Ectodermal cell (in vitro differentiated cells): ENCODE results near the gene EEF1G.
"Not testable (repeated sequence)": the region's sequence is repeated elsewhere in the genome, so short reads cannot be mapped to it uniquely, and the experiment has no call there.

Experiments
- H3K27ac ChIP-seq: 2 replicates; pipeline ENCODE4 v1.7.0; 2013; ENCODE audit warnings: mild to moderate bottlenecking, low read depth, low read length; ENCODE audit not compliant: insufficient read depth, poor library complexity, severe bottlenecking
- H3K27me3 ChIP-seq: 2 replicates; pipeline ENCODE4 v1.7.0; 2013; ENCODE audit warnings: mild to moderate bottlenecking, low read length; ENCODE audit not compliant: insufficient read depth, control insufficient read depth, poor library complexity, severe bottlenecking
- H3K36me3 ChIP-seq: one replicate; pipeline ENCODE4 v1.7.0; 2013; ENCODE audit warnings: low read length; ENCODE audit not compliant: control insufficient read depth, insufficient read depth
- H3K4me1 ChIP-seq: one replicate; pipeline ENCODE4 v1.7.0; 2013; ENCODE audit warnings: low read length; ENCODE audit not compliant: control insufficient read depth, insufficient read depth
- H3K4me3 ChIP-seq: 2 replicates; pipeline ENCODE4 v1.7.0; 2013; ENCODE audit warnings: low read depth, low read length, control low read depth; ENCODE audit not compliant: insufficient read depth
- H3K9me3 ChIP-seq: 2 replicates; pipeline ENCODE4 v1.7.0; 2013; ENCODE audit warnings: mild to moderate bottlenecking, low read length, moderate library complexity; ENCODE audit not compliant: control insufficient read depth
- WGBS, 2 experiments: methylation state at CpG; one replicate each; pipeline ENCODE4 v1.1.7; 2013; ENCODE audit warnings: missing lambda C conversion rate in 2 of 2; 5-methylcytosine and 5-hydroxymethylcytosine counted together

EEF1G gene

GRCh38 chr11:62575837-62576236 lies 2.1 kb upstream of the EEF1G start:
- 93 to 94% methylated on average over 14 of the region's 14 CpGs for WGBS, 2 experiments
- Histone ChIP-seq H3K27ac (no peak overlapping the region), H3K36me3 (peaks cover 42% of the 10 kb centered on the region), H3K4me3 (no peak overlapping the region), H3K4me1 (peaks cover 8% of the 10 kb centered on the region), H3K9me3 (no peaks in the 10 kb centered on the region), H3K27me3 (no peaks in the 10 kb centered on the region)

DNA sequence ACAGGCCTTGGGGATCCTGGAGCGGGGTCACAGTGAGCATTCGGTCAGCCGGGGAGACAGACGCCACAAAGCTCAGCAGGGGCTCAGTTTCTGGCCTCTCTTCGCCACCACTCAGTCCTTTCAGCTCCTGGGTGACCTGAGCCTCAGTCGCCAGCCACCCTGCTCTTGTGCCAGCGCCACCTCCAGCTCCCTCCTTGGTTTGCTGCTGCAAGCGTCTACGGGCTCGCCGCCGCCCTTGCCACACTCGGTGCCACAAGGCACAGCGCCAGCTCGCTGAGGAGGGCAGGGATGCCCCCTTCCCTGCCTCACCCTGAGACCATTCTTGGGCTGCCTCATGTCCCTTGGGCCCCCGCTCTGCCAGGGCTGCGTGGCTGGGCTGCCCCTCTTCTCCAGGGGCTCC lies 1.5 kb upstream of the EEF1G start:
- no peak overlapping the region for H3K4me3 ChIP-seq
- H3K4me1 ChIP-seq: peaks cover 8% of the 10 kb centered on the region
- peaks cover 46% of the 10 kb centered on the region for H3K36me3 ChIP-seq
- no peak overlapping the region for H3K27ac ChIP-seq
- no peaks in the 10 kb centered on the region for H3K9me3 ChIP-seq
- 80 to 84% methylated on average over 17 of the region's 17 CpGs for WGBS, 2 experiments
- no peaks in the 10 kb centered on the region for H3K27me3 ChIP-seq

- H3K9me3 ChIP-seq: no peaks in the 10 kb centered on the region
- peak overlapping the region; percentile 63 for H3K4me3 ChIP-seq
- peak overlapping the region; percentile 70 for H3K27ac ChIP-seq
- H3K4me1 ChIP-seq: peaks cover 8% of the 10 kb centered on the region
- WGBS, 2 experiments: 14% methylated on average over 33 of the region's 33 CpGs
- H3K27me3 ChIP-seq: no peaks in the 10 kb centered on the region
- peaks cover 48% of the 10 kb centered on the region for H3K36me3 ChIP-seq
Measured at GRCh38 chr11:62574363-62575071, 826 bp upstream of the EEF1G start.

DNA sequence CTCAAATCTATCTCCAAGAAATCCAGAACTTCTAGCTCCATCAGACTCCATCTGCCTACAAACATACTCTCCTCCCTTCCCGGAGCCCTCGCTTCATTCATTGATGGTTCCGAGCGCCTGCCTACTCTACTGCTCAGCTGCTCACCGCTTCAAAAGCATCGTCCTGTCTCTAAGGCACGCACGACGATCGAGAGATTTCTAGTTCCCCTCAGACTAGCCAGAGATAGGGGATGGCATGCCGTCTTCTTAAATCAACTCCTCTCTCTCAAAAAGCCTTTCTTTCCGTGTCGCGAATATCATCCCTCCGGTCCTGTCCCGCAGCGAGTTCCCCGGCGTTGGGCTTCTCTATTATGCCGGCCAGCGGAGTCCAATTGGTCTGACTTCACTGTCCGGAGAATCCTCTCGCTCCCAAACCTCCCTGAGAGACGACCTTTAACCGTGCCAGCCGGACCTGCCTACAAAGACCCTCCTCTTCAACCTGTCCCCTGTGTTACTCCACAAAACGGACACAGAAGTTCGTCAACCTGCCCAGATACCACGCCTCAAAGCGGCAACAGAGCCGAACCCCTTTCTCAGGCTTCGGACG lies 592 bp downstream of the EEF1G start:
- Histone ChIP-seq H3K9me3 (no peaks in the 10 kb centered on the region), H3K4me3 (peak overlapping the region; percentile 93), H3K27ac (peak overlapping the region; percentile 75), H3K27me3 (no peaks in the 10 kb centered on the region), H3K36me3 (peaks cover 48% of the 10 kb centered on the region), H3K4me1 (peaks cover 8% of the 10 kb centered on the region)
- 1% methylated on average over 33 of the region's 33 CpGs for WGBS, 2 experiments

GRCh38 chr11:62572431-62572830 lies 1.3 kb downstream of the EEF1G start:
- peak overlapping the region; percentile 93 for H3K4me3 ChIP-seq
- H3K9me3 ChIP-seq: no peaks in the 10 kb centered on the region
- WGBS, 2 experiments: 76 to 86% methylated on average over 12 of the region's 12 CpGs
- peaks cover 46% of the 10 kb centered on the region for H3K36me3 ChIP-seq
- no peak overlapping the region for H3K27ac ChIP-seq
- H3K27me3 ChIP-seq: no peaks in the 10 kb centered on the region
- peaks cover 8% of the 10 kb centered on the region for H3K4me1 ChIP-seq

GRCh38 chr11:62571493-62571892 lies 2.2 kb downstream of the EEF1G start:
- H3K27me3 ChIP-seq, H3K4me1 ChIP-seq, H3K9me3 ChIP-seq, H3K27ac ChIP-seq: not testable (repeated sequence)
- WGBS, 2 experiments: 95 to 96% methylated on average over 5 of the region's 5 CpGs
- H3K4me3 ChIP-seq: peak overlapping the region; percentile 1
- H3K36me3 ChIP-seq: peaks cover 47% of the 10 kb centered on the region

DNA sequence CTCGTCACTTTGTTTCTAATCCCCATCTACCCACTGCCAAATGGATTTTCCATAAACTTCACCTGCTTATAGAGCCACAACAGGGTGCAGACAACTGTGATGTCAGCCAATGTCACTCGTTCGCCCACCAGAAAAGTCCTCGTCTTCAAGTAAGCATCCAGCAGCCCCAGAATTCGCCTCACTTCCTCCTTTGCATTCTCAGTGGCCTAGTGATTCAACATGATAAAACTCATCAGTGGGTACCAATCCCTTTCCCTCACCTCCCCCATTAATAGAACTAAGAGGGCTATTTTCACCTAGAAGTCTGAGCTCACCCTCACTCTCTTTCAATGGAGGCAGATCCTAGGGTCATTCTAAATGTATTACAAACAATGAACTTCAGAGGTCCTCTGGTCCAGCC lies 2.8 kb downstream of the EEF1G start:
- 92 to 96% methylated on average over 5 of the region's 5 CpGs for WGBS, 2 experiments
- not testable (repeated sequence) for H3K4me3 ChIP-seq, H3K4me1 ChIP-seq, H3K27me3 ChIP-seq, H3K9me3 ChIP-seq, H3K27ac ChIP-seq
- H3K36me3 ChIP-seq: peaks cover 53% of the 10 kb centered on the region

DNA sequence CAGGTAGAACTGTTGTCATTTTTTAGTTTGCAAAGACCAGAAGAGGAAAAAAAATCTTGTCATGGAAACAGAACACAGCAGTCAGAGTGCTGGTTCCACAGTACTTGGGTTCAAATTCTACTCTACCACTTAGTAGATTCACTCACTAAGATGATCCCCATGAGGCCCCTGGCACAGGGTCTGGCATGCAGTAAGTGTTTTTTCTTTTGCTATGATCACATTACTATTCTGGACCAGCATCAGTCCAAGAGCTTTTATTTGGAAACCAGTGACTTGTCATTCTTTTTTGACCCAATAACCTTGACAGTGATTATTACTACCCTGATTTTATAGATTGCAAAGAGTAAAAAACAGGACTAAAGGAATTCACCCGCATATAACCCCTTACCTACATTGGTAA lies 4.1 kb downstream of the EEF1G start:
- Histone ChIP-seq H3K27me3 (no peaks in the 10 kb centered on the region), H3K27ac (no peak overlapping the region), H3K4me3 (no peak overlapping the region), H3K4me1 (peaks cover 2% of the 10 kb centered on the region), H3K9me3 (no peaks in the 10 kb centered on the region), H3K36me3 (peaks cover 65% of the 10 kb centered on the region)
- WGBS, 2 experiments: 88 to 100% methylated on average over 1 of the region's 1 CpG

- Histone ChIP-seq H3K27ac (no peak overlapping the region), H3K4me1 (no peaks in the 10 kb centered on the region), H3K27me3 (no peaks in the 10 kb centered on the region), H3K9me3 (no peaks in the 10 kb centered on the region), H3K4me3 (no peak overlapping the region), H3K36me3 (peaks cover 72% of the 10 kb centered on the region)
- WGBS, 2 experiments: 96 to 98% methylated on average over 8 of the region's 8 CpGs
Measured at GRCh38 chr11:62567018-62567633, 6.6 kb downstream of the EEF1G start.

DNA sequence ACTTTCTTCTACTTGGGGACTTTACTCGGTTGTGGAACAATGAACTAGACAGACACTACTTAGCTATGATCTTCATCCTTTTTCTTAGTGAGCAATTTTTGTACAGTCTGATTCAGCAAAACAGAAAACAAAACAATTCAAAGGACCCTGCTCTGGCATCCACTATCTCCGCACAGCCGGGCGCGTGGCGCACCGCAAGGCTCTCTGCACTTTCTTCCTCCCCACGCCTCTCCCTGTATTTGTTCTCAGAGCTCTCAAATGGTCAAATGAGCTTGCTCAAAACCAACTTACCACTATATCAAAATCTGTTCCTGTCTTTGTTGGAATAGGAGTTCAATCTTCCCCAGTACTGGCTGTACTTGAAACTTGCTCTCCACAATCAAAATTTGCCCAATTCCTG lies 7.4 kb downstream of the EEF1G start:
- WGBS, 2 experiments: 96% methylated on average over 8 of the region's 8 CpGs
- Histone ChIP-seq H3K27ac (no peak overlapping the region), H3K9me3 (no peaks in the 10 kb centered on the region), H3K4me3 (no peak overlapping the region), H3K36me3 (peaks cover 63% of the 10 kb centered on the region), H3K27me3 (no peaks in the 10 kb centered on the region), H3K4me1 (no peaks in the 10 kb centered on the region)
